ENCODE results near the gene INCA1.

DNA sequence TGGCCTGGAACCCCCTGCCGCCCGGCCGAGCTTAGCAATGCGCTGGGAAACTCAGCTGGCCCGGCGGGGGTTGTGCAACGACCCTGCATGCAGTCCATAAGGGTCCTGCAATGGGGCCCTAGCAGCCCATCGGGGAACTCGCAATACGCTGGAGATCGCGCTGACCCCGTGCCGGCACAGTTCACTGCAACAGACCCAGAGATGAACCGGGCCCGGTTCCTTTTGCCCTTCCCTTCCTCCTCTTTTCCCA lies 57.9 kb downstream of the INCA1 start:
- TF ChIP-seq, protein P1, sequence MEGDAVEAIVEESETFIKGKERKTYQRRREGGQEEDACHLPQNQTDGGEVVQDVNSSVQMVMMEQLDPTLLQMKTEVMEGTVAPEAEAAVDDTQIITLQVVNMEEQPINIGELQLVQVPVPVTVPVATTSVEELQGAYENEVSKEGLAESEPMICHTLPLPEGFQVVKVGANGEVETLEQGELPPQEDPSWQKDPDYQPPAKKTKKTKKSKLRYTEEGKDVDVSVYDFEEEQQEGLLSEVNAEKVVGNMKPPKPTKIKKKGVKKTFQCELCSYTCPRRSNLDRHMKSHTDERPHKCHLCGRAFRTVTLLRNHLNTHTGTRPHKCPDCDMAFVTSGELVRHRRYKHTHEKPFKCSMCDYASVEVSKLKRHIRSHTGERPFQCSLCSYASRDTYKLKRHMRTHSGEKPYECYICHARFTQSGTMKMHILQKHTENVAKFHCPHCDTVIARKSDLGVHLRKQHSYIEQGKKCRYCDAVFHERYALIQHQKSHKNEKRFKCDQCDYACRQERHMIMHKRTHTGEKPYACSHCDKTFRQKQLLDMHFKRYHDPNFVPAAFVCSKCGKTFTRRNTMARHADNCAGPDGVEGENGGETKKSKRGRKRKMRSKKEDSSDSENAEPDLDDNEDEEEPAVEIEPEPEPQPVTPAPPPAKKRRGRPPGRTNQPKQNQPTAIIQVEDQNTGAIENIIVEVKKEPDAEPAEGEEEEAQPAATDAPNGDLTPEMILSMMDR (conservative IDR thresholded peaks at IDR 0.05; ENCODE audit: low read length) = no peak
- TF ChIP-seq EZH2phosphoT487 (IDR thresholded peaks at IDR 0.05; ENCODE audit: borderline replicate concordance, low read depth, low read length) = no peak

Data from OCI-LY7 (cell line).